Esophagus muscularis mucosa (tissue), 4 donors: ENCODE data around the gene ZNF469. TPM values are rescaled to one million over a fixed set of nuclear protein-coding genes. Genes with fewer than 3 reads are reported as not detected.

Experiments used
- DNase-seq: peaks from one replicate; pipeline ENCODE4 v3.0.0-alpha.2; 2017; ENCODE audit errors: extremely low spot score
- H3K27ac ChIP-seq, 4 donors: fragments of 200-600 bp; sonication (generic); replicated peaks in 1 of 4; 1 replicate in 3 of 4; 2 replicates in 1 of 4; pipeline ENCODE4 v1.5.1; 2016 to 2019; ENCODE audit warnings: mild to moderate bottlenecking in 1 of 4
- H3K27me3 ChIP-seq, 4 donors: fragments of 200-600 bp; sonication (generic); one replicate each; pipeline versions ENCODE4 v1.5.1 to v1.6.0; 2016 to 2019
- H3K36me3 ChIP-seq, 4 donors: fragments of 200-600 bp; sonication (generic); one replicate each; pipeline ENCODE4 v1.5.1; 2016 to 2019
- H3K4me1 ChIP-seq, 4 donors: fragments of 200-600 bp; sonication (generic); one replicate each; pipeline ENCODE4 v1.5.1; 2016 to 2019
- H3K4me3 ChIP-seq, 4 donors: fragments of 200-600 bp; sonication (generic); 1 replicate in 2 of 4; 2 replicates in 2 of 4; pipeline ENCODE4 v1.5.1; 2016 to 2019; ENCODE audit warnings: mild to moderate bottlenecking in 4 of 4, moderate library complexity in 1 of 4
- H3K9me3 ChIP-seq, 4 donors: fragments of 200-600 bp; sonication (generic); 1 replicate in 3 of 4; 2 replicates in 1 of 4; pipeline ENCODE4 v1.5.1; 2016 to 2019
- EP300 ChIP-seq: sonication (generic); formaldehyde crosslinking; IDR thresholded peaks from one replicate; pipeline ENCODE4 v1.6.1; 2017; ENCODE audit warnings: antibody characterized with exemption
- POLR2A ChIP-seq: fragments of 450-650 bp; IDR thresholded peaks from one replicate; pipeline ENCODE4 v1.6.1; 2017; ENCODE audit warnings: antibody characterized with exemption, moderate library complexity, mild to moderate bottlenecking, low read depth
- POLR2AphosphoS5 ChIP-seq, 2 donors: sonication (generic); formaldehyde crosslinking; IDR thresholded peaks; one replicate each; pipeline ENCODE4 v1.6.1; 2017; ENCODE audit warnings: antibody characterized with exemption in 2 of 2
- WGBS: methylation state at CpG from one replicate; pipeline ENCODE4 v1.1.5; 2018; 5-methylcytosine and 5-hydroxymethylcytosine counted together
- intact Hi-C: fragments of 100-400 bp; cut with DNase I; formaldehyde crosslinking; loops from one replicate; pipeline ENCODE4 v1.15.1; 2023
- total RNA-seq, 4 donors: library from RNA; depleted of rRNA; stranded (reverse); fragments of >200 nt; gene quantifications; one replicate each; pipeline versions ENCODE4 v1.1.0 to v1.2.1, GENCODE V29; 2016
- TF ChIP-seq, protein P1 (sequence below), 3 experiments: fragments of 200-600 bp in 2 of 3; fragments of 450-650 bp in 1 of 3; sonication (generic) in 2 of 3; IDR thresholded peaks; one replicate each; pipeline ENCODE4 v1.5.1; 2017 to 2019; ENCODE audit warnings: antibody characterized with exemption in 3 of 3, mild to moderate bottlenecking in 2 of 3, moderate library complexity in 1 of 3

Gene ZNF469
- total RNA-seq, 4 donors from 2014 or later = 1.2 to 3.7 (median 2.2) TPM

DNA sequence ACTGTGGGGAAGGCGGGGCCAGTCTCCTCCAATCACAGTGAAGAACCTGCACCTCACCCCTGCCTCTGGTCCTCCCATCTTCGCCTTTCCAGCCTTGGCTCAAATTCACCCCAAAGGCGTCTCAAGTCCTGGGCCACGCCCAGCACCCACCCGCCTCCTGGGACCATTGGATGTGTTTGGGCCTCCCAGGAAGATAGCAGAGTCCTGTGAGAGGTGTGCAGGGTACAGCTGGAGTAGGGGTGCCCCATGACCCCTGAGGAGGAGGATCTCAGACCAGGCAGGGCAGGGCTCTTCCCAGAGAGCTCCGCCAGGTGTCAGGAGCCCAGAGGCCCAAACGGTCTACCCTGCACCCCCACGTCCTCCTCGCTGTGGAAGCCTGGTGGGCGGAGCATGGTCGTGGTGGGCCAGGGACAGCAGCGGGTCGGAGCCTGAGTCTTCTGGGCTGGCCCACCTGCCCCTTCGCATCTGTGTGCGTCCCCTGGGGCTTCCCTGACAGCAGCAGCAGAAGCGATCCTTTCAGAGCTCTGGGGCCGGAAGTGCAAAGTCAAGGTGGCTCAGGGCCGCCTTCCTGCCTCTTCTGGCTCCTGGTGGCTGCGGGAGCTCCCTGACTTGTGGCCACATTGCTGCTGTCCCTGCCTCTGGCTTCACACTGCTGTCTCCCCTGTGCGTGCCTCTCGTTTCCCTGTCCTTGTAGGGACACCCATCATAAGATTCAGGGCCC is 34.9 kb upstream of the ZNF469 start:
- 92% methylated on average over 8 of the region's 21 CpGs for WGBS
- TF ChIP-seq POLR2A (no peak), POLR2AphosphoS5 (IDR thresholded peaks at IDR 0.05) (no peak), EP300 (no peak)
- TF ChIP-seq, protein P1, sequence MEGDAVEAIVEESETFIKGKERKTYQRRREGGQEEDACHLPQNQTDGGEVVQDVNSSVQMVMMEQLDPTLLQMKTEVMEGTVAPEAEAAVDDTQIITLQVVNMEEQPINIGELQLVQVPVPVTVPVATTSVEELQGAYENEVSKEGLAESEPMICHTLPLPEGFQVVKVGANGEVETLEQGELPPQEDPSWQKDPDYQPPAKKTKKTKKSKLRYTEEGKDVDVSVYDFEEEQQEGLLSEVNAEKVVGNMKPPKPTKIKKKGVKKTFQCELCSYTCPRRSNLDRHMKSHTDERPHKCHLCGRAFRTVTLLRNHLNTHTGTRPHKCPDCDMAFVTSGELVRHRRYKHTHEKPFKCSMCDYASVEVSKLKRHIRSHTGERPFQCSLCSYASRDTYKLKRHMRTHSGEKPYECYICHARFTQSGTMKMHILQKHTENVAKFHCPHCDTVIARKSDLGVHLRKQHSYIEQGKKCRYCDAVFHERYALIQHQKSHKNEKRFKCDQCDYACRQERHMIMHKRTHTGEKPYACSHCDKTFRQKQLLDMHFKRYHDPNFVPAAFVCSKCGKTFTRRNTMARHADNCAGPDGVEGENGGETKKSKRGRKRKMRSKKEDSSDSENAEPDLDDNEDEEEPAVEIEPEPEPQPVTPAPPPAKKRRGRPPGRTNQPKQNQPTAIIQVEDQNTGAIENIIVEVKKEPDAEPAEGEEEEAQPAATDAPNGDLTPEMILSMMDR (IDR thresholded peaks at IDR 0.05) = no peak

DNA sequence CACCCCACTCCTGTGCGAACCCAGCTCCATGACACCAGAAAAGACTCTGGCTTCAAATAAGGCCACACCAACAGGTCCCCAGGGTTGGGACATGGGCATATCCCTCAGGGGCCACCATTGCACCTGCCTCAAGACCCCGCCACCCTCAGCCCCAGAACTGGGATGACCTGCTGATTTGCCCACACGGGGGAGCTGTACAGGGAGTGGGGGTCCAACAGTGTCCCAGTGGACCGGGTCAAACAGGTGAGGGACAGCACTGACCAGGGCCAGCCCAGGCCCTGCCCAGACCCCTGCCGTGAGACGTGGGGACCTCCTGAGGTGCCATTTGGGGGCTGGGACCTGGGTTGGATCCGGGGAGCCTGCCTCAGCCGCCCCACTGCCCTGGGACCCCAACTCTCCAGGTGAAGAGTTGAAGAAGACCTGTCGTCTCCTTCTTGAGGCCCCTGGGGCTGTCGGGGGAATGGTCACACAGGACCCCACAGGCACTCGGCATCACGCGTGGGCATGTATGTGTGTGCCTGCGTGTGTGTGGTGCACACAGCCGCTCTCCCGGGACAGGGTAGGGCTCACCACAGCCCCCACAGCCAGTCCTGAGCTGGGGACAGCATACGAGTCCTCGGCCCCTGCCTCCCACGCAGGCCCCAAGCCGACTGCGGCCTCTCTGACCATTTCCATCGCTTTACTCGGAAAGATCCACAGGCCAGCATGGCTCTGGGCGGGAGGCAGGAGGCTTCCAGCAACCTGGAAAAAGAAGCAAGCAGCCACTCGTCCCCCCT is 34.2 kb upstream of the ZNF469 start:
- WGBS = 90% methylated on average over 9 of the region's 25 CpGs
- Histone ChIP-seq H3K36me3 (no peaks in the 10 kb centered on the region), H3K4me1 (no peaks in the 10 kb centered on the region), H3K27me3 (no peaks in the 10 kb centered on the region), H3K4me3 (no peak overlapping the region), H3K27ac (no peak overlapping the region), H3K9me3 (peaks cover 0 to 1% (median 0%) of the 10 kb centered on the region in 4 donors)
- intact Hi-C loops = no loop called here
- TF ChIP-seq, protein P1 (IDR thresholded peaks at IDR 0.05) = no peak
- no peak for TF ChIP-seq POLR2A
- no peak for TF ChIP-seq EP300
- no peak for TF ChIP-seq POLR2AphosphoS5 (IDR thresholded peaks at IDR 0.05)
- DNase-seq = no peak

More for the DNA sequence above, 34.9 kb upstream of the ZNF469 start:
- Histone ChIP-seq H3K27me3 (no peaks in the 10 kb centered on the region), H3K4me1 (no peaks in the 10 kb centered on the region), H3K36me3 (no peaks in the 10 kb centered on the region), H3K27ac (no peak overlapping the region), H3K4me3 (no peak overlapping the region), H3K9me3 (peaks cover 0 to 8% (median 0%) of the 10 kb centered on the region in 4 donors)
- intact Hi-C loops = no loop called here
- no peak for DNase-seq

DNA sequence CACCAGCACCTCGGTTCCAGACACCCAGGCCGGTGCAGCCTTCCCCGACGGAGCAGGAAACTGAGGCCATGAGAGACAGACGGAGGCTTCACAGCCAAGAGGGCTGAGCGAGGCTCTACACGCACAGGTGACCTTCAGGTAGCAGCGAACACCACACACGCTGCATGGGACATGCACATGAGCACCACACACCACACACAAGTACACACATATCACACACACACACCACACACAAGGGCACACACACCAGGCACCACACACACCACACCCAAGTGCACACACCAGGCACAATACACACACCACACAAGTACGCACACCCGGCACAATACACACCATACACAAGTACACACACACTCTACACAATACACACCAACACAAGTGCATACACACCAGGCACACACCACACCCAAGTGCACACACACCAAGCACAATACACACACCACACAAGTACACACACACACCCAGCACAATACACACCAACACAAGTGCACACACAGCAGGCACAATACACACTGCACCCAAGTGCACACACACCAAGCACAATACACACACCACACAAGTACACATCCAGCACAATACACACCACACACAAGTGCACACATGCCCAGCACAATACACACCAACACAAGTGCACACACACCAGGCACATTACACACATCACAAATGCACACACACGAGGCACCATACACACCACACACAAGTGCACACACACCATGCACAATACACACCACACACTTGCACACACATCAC is 33.4 kb upstream of the ZNF469 start:
- Histone ChIP-seq H3K4me3 (no peak overlapping the region), H3K36me3 (no peaks in the 10 kb centered on the region), H3K27ac (no peak overlapping the region), H3K4me1 (no peaks in the 10 kb centered on the region), H3K9me3 (no peaks in the 10 kb centered on the region), H3K27me3 (no peaks in the 10 kb centered on the region)
- TF ChIP-seq POLR2AphosphoS5 (IDR thresholded peaks at IDR 0.05) (no peak), POLR2A (no peak)
- intact Hi-C loops = no loop called here
- WGBS = 79% methylated on average over 11 of the region's 12 CpGs
- no peak for DNase-seq

DNA sequence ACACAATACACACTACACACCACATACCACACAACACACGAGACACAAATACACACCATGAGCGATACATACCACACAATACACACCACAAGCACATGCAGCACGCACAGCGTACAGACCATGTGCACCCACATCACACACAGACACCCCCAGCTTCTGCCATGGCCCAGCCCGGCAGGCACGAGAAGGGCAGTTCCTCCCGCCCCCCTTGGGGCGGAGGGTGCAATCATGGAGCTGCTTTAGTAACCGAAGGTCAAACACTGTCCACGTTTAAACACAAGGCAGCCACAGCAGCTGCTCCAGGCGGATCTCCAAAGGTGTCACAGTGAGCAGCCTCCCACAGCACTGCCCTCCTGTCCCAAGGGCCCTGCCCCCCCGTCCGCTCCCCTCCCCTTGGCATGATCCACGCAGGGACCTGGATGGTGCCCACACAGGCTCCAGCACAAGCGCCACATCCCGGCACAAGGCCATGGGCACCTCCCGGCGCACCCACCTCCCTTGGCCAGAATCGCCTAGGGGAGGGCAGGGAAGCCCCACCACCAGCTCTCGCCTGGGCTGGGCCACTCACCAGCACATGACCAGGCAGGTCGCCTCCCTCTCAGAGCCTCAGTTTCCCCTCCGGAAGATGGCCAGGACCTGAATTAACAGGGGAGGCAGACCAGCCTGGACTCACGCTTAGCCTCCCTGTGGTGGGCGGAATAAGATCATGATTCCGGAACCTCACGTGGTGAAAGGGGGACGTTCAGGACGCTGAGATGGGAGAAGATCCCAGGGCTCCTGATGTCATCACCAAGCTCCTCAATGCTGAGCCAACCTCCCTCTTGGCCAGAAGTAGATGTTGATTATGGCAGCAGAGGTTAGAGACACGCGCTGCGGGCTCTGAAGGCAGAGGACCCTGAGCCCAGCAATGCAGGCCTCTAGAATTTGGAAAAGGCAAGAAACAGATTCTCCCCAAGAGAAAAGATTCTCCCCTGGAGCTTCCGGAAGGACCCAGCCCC is 32.6 kb upstream of the ZNF469 start:
- intact Hi-C loops = no loop called here
- H3K4me3 ChIP-seq = no peak overlapping the region
- TF ChIP-seq POLR2AphosphoS5 (IDR thresholded peaks at IDR 0.05) = no peak
- TF ChIP-seq EP300 = no peak
- no peak for TF ChIP-seq POLR2A
- TF ChIP-seq, protein P1 (IDR thresholded peaks at IDR 0.05) = no peak
- H3K27ac ChIP-seq = no peak overlapping the region
- DNase-seq = no peak
- no peaks in the 10 kb centered on the region for H3K36me3 ChIP-seq
- WGBS = 91% methylated on average over 26 of the region's 32 CpGs
- no peaks in the 10 kb centered on the region for H3K27me3 ChIP-seq
- H3K9me3 ChIP-seq = no peaks in the 10 kb centered on the region
- no peaks in the 10 kb centered on the region for H3K4me1 ChIP-seq
